HG02973 (cell line): ENCODE measurements around the gene LRRC51.
"Not testable (repeated sequence)": the region's sequence is repeated elsewhere in the genome, so short reads cannot be mapped to it uniquely, and the experiment has no call there.

Experiments used
- ATAC-seq: cut with Tn5 transposase; IDR thresholded peaks from one replicate; pipeline ENCODE4 v1.9.1; 2021; ENCODE audit warnings: moderate library complexity; ENCODE audit not compliant: unreplicated experiment

Gene LRRC51

GRCh38 chr11:72136684-72137262 is 56.1 kb downstream of the LRRC51 start:
- no peak for ATAC-seq

DNA sequence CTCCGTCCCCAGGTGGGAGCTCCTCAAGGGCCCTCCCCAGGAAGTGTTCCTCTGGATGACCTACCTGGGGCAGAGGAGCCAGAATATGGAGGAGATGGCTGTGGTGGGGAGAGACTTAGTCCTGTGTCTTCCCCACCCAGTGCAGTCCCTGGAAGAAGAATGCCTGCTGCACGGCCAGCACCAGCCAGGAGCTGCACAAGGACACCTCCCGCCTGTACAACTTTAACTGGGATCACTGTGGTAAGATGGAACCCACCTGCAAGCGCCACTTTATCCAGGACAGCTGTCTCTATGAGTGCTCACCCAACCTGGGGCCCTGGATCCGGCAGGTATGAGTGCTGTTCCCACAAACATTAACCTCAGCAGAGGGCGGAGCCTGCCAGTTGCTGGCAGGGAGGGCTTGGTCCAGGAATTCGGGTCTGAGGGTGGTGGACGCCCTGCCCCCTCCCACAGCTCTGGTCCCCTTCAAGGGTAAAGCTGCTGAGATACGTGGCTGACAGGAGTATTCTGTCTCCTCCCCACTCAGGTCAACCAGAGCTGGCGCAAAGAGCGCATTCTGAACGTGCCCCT is 58.3 kb downstream of the LRRC51 start:
- no peak for ATAC-seq

DNA sequence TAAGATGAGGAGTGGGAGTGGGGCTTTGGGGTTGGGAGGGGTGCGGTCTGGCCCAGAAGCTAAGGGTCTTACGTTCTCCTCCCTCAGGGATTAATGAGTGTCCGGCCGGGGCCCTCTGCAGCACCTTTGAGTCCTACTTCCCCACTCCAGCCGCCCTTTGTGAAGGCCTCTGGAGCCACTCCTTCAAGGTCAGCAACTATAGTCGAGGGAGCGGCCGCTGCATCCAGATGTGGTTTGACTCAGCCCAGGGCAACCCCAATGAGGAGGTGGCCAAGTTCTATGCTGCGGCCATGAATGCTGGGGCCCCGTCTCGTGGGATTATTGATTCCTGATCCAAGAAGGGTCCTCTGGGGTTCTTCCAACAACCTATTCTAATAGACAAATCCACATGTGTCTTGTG is 58.9 kb downstream of the LRRC51 start:
- ATAC-seq = no peak

GRCh38 chr11:72140661-72141060 is 60.0 kb downstream of the LRRC51 start:
- no peak for ATAC-seq

DNA sequence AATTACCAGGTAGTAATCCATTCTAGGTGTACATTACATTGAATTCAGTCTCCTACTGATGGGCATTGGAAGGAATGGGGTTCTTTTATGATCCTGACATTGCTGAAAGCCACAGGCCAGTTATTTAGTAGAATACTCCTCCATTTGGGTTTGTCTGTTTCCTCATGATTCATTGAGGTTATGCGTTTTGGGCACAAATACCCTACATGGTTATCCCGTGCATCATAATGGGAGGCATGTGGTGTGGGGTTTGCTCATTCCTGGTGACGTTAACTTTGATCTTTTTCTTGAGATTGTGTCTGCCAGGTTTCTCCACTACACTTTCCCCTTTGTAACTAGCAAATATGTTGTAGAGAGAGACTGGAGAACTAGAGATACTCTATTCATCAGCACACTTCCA is 60.4 kb downstream of the LRRC51 start:
- ATAC-seq = no peak

DNA sequence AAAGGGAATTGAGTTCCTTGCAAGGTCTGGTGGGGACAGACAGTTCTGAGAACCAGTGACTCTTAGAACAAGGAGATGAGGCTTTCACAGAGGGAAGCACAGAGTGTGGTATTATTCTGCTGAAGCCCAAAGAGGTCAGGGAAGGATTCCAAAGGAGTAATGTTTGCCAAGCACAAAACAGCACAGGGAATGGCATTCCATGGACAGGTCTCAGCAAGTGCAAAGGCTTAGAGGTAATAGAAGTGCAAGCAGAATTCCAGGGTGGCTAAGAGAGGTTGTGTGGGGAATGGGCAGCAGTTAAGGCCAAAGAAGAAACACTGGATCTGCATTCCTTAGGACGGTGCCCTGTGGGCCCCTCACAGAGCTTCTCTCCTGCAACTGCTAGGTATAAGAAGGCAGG is 61.4 kb downstream of the LRRC51 start:
- ATAC-seq = not testable (repeated sequence)

- ATAC-seq = not testable (repeated sequence)
These were observed 61.9 kb downstream of the LRRC51 start for GRCh38 chr11:72142543-72142942.

DNA sequence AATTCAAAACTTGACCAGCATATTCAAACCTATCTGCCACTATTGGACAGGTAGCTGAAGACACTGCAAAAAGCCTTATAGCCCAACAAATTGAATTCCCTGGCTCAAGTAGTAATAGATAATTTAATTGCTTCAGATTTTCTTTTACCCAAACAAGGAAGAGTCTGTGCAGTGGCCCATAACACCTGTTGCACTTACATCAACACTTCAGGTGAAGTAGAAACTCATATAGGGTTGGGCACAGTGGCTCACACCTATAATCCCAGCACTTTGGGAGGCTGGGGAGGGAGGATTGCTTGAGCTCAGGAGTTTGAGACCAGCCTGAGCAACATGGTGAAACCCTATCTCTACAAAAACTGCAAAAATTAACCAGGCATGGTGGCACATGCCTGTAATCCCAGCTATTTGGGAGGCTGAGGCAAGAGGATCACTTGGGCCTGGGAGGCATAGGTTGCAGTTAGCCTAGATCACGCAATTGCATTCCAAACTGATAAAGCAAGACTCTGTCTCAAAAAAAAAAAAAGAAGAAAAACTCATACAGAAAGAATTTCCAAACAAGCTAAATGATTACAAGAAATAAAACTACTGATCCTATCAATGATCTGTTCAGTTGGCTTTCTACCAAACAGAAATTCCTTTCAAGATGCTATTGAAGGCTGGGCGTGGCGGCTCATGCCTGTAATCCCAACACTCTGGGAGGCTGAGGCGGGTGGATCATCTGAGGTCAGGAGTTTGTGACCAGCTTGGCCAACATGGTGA is 64.3 kb downstream of the LRRC51 start:
- no peak for ATAC-seq
